Endothelial cell of umbilical vein (primary cell): ENCODE results near the gene ZNF407.

ENCODE experiments used
- CTCF ChIP-seq, 2 donors: IDR thresholded peaks; 1 replicate in 1 of 2; 2 replicates in 1 of 2; pipeline ENCODE4 v1.5.1; 2011; ENCODE audit warnings: low read length in 2 of 2, mild to moderate bottlenecking in 2 of 2, moderate library complexity in 2 of 2, control low read depth in 1 of 2, inconsistent platforms in 1 of 2, low read depth in 1 of 2; ENCODE audit not compliant: insufficient read depth in 1 of 2; ENCODE audit errors: extremely low read depth in 1 of 2
- EZH2 ChIP-seq: IDR thresholded peaks from 2 replicates; pipeline ENCODE4 v1.6.1; 2012; ENCODE audit warnings: borderline replicate concordance, low read depth, mild to moderate bottlenecking, moderate library complexity, low read length, inconsistent platforms; ENCODE audit not compliant: severe bottlenecking
- JUN ChIP-seq: IDR thresholded peaks from 2 replicates; pipeline ENCODE4 v1.6.1; 2011; ENCODE audit warnings: borderline replicate concordance, low read depth; ENCODE audit not compliant: insufficient read length, insufficient read depth
- MAX ChIP-seq: IDR thresholded peaks from 2 replicates; pipeline ENCODE4 v1.6.1; 2011; ENCODE audit not compliant: insufficient read depth, insufficient read length
- POLR2A ChIP-seq: IDR thresholded peaks from 2 replicates; pipeline ENCODE4 v1.6.1; 2012; ENCODE audit warnings: low read depth, mild to moderate bottlenecking, control low read depth, low read length
- POLR2AphosphoS5 ChIP-seq: IDR thresholded peaks from 2 replicates; pipeline ENCODE4 v1.6.1; 2012; ENCODE audit warnings: low read depth, mild to moderate bottlenecking, control low read depth, low read length, moderate library complexity; ENCODE audit not compliant: insufficient read depth

GRCh38 chr18:74562131-74562730, 35.4 kb upstream of the ZNF407 start:
- TF ChIP-seq CTCF (IDR thresholded peaks at IDR 0.05; ENCODE audit: extremely low read depth in 1 of 2, insufficient read depth in 1 of 2, low read depth in 1 of 2, low read length in 2 of 2) (no peak), EZH2 (no peak), POLR2A (no peak), POLR2AphosphoS5 (no peak), JUN (no peak), MAX (no peak)
